HG02763 (cell line): ENCODE measurements around the gene CTSL.

ENCODE experiments used
- ATAC-seq: cut with Tn5 transposase; IDR thresholded peaks from one replicate; pipeline ENCODE4 v1.9.1; 2021; ENCODE audit warnings: mild to moderate bottlenecking, moderate library complexity; ENCODE audit not compliant: unreplicated experiment

Gene CTSL

DNA sequence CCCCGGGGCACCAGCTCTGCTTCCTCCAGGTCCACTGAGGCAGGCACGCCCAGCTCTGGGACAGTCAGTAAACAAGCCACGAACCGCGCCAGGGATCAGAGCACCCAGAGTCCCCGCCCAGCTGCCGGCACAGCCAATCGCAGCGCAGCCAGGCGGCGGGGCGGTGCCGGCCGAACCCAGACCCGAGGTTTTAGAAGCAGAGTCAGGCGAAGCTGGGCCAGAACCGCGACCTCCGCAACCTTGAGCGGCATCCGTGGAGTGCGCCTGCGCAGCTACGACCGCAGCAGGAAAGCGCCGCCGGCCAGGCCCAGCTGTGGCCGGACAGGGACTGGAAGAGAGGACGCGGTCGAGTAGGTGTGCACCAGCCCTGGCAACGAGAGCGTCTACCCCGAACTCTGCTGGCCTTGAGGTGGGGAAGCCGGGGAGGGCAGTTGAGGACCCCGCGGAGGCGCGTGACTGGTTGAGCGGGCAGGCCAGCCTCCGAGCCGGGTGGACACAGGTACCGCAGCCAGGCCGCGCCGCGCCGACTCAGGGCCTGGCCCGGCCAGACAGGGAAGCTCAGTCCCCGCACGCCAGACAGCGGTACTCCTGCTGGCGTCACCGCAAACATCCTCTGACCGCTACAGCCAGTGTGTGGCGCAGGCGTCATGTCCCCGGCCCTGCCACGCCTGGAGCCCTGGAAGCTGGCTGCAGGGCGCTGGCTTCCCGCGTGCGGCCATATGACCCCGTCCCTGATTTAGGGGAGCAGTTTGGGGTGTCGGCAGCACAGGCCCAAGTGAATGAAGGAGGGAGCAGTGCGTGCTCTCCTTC lies at the start of gene CTSL:
CTSL (plus strand) TSS at position 220 of the 810 bp plus-strand sequence. CDS start 1,485 bp downstream, outside the sequence.
- ATAC-seq, result no peak

DNA sequence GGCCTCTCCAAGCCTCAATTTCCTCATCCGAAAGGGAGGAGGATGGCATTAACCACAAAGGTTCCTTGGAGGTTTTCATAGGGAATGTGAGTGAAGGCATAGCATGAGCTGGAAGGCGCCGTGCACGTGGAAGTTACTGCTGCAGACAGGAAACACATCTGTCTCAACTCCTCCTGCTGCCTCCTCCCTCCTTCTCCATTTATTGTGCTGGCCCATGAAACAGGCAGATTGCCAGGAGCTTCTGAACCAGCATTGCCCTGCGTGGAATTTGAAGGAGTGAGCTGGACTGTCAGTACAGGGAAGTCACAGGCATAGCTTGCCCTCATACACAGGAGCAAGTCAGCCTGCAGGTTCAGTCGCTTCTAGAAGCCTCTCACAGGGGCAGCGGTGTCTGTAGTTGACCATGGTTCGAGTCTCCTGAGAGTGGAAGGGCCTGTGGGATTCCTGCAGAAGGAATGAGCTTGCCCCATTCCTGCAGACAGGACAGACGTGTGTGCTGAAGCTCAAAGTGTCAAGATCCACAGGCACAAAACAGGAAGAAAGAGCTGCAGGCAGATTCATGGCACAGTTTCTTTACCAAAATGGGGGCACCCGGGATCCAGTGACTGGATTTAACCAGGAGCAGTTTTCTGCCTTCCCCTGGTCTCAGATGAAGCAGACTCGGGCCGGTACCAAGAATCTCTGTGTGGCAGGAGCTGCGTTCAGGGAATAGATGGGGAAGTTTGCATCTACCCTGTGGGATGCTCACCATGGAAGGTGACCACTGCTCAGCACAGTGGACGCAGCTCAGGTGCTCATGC lies 48.7 kb upstream of the CTSL start:
- no peak for ATAC-seq

DNA sequence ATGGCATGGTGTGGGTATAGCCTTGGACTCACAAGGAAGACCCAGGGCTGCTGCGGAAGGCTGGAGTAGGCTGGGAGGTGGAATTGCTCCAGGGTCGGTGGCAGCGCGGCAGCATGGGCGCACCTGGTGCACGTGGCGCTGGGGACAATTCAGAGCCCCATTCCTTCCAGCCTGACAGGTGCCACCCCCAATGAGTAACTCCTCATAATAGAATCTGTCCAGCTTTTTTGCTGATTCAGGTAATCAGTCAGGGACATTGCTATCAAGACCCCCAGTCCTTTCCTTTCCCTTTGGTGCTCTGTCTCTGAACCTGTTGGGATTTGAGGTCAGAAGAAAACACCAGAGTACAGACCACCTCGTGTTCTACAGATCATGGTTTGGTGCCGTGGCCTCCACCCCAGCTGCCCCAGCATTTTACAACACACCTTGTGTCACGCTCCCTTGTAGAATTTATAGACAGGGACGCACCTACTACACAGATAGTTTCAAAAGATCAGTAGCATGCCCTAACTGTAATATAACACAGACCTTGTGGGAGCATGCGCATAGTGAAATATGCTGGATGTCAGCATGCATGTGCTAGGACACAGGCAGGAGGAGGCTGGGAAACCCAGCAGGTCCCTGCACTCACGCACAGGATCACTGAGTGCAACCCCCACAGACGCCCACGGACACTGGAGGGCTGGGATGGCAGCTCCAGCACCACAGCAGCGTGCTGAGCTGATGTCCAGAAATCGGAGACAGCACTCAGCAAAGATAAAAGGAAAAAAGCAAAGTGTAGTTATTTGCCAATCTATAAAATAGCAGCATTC lies 47.9 kb upstream of the CTSL start:
- ATAC-seq, result no peak

DNA sequence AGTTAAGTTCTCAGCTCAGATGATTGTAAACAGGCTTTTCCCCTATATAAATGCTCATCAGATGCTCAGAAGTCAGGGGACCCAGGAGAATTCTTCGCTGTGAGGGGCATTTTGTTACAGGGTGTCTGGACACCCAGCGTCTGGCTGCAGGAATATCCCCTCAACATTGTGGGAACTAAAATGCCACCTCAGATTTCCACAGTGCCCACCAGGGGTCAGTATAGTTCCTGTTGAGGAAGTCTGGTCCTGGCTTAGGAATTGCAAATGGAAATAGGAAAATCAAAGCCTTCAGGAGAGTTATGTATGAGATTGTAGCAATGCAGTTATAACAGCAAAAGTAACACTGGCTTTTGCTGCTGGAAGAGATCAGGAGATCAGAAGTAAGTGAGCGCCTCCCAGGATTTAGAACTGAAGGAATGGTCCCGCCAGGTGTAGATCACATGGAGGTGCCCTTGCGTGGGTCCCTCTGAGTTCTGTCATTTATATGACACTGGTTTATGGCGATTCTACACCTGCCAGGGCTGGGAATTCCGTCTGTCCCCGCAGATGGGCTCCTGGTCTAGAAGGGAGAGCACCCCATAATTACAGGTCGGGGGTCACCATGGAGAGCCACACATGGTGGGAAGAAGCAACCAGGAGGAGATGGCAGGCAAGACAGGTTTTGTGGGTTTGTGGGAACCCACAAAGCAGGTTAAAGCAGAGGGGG lies 47.1 kb upstream of the CTSL start:
- no peak for ATAC-seq

DNA sequence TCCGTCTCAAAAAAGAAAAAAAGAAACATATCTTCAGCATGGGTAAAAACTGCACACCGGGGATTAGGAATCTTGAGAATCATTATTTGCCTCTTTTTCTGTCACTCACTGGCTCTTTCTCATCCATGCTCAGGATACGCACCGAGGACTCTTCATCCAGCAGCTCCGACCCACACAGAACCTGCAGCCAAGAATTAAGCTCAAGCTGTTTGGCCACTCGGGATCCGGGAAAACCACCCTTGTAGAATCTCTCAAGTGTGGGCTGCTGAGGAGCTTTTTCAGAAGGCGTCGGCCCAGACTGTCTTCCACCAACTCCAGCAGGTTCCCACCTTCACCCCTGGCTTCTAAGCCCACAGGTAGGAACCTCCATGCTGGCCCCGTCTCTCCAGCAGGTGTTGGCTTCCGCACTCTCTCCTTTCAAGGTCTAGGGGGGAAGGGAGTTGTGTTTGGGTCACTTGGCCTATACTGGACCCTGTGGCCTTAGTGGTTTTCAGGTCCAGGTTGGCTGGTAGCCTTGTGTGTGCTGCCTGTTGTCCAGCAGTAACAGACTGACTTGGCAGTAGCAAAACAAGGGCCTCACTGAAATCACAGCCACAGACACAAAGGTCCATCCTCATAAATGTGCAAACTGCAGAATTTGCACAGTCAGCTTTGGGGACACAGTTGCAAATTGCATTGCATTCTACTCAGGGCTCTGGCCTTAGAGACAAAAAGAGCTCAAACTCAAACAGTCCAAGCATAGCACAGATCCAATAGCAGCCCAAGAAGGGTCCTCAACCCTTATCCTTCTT lies 44.5 kb upstream of the CTSL start:
- no peak for ATAC-seq

DNA sequence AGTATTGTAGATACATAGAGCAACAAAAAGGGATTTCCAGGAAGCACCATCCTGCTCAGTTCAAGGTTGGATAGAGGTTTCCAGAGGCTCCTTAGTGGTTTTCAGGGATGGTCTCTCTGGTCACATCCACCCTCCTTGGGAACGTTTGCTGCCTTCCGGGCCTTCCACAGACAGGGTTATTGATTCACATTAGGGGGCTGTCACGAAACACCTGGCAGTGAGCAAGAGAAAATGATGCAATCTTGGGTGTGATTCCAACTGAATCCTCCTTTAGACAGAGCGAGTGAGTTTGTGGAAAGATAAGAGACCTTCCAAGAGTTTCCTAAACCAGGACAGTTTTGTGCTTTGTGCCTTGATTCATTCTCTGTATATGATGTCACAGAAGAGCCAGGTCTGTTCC lies 43.8 kb upstream of the CTSL start:
- ATAC-seq, result no peak

DNA sequence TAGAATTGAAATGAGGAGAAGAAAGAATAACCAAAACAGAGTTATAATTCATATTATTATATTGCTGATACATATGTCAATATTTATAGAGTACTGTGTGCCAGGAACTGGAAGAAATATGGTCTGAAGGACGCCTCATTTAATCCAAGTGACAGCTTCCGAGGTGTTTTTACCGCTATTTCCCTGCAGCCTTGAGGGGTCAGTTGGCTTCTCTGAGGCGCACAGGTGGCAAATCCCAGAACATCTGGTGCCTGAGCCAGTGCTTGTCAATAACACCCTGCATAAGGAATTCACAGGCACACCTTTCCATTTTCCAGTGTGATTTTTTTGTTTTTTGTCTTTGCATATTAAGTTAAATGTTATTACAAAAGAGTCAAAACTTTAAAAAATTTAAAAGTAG lies 43.3 kb upstream of the CTSL start:
- ATAC-seq, result no peak

DNA sequence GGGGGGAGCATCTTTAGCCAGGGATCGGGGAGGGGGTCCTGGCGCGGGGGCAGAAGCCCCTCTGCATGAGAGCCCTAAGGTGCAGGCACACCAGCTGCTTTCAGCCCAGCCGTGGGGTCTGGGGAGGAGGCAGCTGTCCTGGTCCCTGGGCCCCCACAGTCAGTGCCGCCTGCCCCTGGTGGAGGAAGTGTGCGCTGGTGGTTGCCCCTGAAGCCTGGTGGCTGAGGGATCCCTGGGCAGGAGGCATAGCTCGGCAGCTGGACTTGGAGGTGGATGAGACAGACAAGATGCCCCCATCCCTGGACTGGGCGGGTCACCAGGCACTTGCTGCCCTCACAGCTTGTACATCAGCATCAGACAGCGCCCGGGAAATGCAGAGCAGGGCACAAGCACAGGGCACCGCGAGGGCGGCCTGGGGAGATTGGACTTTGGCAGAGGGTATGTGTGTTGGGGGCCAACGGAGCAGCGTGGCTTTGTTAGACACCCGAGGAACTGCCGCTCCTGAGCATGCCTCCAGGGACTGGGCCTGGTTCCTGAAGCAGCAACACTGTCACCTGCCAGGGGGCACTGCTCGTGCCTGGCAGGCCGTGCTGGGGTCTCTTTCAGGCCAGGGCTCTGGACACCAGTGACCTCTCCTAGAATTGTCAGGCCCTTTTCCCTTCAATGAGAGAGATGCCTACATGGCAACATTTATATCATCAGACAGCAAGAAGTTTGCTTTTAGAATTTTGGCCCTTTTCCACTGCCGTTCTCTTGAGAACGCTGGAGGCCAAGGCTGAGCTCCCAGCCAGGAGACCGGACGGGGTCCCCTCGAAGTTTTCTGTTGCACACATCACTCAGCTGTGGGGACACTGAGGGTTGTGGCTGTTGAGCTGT lies 41.9 kb upstream of the CTSL start:
- ATAC-seq, result no peak

DNA sequence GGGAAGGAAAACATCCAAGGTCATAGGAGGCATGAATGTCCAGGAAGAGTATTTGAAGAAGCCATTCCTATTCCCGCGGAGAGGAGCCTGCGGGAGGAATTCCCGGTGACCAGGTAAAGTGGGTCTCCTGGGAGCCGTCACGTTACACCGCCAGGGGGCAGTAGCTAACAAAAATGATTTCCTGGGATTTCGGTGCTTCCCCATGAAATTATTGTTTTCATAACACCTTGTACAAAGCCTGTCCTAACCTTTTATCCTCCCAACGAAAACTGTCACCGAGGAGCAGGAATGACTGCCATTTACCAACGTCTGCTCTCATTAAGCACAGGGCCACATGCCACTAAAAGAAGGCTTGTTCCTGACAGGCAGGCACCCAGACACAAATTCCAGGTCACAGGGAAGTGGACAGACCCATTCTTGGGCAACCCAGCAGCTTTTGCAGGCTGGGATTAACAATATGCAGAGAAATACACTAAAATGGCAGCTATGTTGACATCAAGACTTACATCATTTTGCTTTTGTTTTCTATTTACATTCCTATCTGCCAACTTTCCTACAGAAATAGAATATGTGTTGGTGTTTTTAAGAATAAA lies 41.2 kb upstream of the CTSL start:
- ATAC-seq, result no peak

DNA sequence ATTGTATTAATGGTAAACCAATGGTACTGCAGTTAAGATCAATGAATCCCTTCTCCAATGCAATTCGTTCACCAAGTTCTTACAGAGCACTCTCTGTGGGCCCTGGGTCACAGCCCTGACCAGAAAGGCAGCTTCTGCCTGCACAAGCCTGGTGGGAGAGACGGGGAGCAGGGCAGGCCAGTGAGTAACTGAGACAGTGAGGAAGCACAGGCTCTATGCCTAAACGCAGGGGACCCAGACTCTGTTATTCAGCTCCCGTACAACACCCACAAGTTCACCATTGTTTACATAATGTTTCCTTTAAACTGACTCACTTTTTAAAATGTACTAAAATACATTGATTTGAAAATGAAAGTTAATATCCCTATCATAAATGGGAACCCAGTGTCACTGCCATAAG lies 40.5 kb upstream of the CTSL start:
- no peak for ATAC-seq

DNA sequence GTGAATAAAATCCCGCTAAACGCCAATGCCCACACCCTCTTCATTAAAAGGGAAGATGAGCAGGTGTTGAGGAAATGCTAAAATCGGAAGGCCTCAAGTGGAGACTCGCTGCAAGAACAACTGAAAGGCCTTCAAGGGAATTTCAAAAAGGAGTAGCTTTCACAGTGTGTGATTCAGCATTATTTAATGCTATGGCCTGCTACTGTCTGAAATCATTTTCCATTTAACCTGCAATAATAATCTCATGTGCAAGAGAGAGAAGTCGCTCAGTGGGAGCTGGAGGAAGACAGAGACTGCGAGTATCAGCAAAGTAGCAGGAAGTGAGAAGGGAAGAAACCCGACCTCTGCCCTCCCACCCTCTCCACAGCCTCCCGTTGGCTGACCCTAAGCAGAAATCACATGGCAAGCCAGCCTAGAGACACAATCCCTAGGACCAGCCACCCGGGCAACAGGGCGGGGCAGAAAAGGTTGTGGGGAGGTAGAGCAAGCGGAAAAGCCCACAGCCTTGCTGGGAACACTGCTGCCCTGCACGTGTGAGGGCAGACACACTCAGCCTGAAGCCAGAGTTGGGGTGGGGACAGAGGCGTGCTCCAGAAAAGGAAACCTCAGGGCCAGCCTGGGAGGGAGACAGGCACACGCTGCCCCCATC lies 39.9 kb upstream of the CTSL start:
- no peak for ATAC-seq

DNA sequence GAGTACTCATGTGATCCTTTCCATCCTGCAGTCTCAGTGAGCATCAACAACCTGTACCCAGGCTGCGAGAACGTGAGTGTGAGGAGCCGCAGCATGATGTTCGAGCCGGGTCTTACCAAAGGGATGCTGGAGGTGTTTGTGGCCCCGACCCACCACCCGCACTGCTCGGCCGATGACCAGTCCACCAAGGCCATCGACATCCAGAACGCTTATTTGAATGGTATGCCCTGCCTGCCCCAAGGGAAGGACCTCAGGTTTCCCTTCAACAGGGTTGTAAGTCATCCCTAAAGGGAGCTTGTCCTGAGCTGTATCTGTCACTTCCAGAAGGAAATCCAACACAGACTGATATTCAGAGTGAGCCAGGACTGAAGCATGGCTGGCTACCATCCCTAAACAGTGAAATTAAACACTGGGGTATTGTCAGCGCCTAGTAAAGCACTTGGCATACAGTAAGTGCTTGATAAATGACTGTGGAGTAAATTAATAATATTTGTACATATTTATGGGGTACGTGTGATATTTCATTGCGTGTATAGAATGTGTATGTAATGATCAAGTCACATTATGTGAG lies 39.3 kb upstream of the CTSL start:
- no peak for ATAC-seq

DNA sequence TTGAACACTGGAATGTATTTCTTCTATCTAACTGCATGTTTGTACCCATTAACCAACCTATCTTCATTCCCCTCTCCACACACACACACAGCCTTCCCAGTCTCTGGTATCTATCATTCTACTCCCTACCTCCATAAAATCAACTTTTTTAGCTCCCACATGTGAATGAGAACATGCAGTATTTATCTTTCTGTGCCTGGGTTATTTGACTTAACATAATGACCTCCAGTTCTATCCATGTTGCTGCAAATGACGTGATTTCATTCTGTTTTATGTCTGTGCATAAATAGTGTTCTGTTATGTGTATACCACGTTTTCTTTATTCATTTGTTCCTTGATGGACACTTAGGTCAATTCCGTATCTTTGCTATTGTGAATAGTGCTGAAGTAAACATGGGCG lies 38.7 kb upstream of the CTSL start:
- ATAC-seq, result no peak

DNA sequence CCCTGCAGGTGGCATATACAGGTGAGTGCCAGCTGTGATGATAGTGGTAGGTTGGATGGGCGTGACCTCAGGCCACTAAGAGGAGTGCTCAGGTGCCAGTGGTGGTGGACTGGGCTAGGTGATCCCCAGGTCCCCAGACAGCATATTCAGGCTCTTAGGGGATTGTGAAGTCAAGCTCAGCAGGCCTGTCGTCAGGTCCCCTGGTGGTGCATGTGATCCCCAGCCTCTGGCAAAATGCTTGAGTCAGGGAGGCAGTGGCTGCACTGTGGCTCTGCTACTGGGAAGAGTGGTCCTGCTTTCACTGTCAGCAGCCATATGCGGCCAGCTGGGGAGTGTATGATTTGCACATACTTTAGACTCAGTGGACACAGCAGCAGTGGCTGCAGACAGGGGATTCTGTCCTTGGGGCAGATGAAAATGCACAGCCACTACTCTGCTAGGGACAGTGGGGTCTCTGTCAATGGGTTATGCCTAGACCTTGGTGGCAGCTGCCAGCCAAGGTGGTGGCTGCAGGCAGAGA lies 31.6 kb upstream of the CTSL start:
- ATAC-seq, result no peak

DNA sequence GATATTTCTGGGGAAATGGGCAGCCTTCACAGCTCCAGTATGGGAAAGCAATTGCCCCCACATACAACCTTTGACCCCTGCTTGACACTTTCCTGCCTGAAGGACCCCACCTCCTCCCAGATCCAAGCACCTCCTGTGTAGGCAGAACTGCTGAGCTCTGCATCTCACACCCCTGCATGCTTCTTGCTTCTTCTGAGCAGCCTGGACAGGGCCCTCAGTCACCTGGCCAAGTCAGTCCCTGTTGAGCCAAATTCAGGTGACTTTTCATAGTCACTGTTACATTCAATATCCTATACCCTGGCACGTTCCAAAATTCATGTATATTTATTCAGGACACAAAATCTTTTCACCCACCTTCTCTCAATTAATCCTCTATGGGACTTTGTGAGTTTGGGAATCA lies 30.4 kb upstream of the CTSL start:
- no peak for ATAC-seq

DNA sequence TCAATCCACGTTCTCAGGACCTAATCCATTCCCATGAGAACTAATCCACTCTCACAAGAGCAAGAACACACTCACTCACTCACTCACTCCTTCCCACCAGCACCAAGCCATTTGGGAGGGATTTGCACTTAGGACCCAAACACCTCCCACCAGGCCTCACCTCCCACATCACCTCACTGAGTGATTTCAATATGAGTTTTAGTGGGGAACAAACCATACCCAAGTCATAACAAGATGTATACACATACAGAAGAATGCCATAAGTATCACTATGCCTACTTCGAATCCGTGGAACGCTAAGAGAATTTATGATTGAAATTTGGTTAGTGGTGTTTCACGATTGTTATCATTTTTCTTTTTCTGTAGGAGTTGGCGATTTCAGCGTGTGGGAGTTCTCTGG lies 29.3 kb upstream of the CTSL start:
- no peak for ATAC-seq

DNA sequence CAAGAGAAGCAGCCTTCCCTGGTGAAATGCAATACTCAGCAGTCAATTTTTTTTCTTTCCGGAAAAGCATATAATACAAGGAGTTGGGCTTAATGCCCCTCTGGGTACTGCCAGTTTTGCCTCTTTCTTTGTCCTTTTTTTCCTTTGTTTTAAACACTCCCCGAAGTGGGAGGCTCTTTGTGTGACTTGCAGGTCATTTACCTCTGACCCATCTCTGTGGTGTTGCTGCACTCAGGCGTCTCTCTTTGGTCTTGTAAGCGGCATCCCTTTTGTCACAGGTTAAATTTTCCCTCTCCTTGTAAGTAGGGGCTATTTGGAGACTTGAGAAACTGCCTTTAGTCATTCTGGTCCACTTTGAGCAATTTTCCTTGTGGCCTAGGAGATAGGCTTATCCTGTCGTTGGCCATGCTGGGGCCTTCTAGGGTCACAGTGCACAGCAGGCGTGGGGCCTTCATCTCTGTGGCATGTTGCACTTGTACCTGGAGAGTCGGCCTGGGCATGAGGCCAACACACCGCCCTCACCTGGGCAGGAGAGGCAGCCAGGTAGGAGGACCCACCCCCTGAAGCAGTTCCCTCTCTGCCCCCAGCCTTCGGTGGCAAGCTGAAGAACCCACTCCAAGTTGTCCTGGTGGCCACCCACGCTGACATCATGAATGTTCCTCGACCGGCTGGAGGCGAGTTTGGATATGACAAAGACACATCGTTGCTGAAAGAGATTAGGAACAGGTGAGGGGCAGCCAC lies 27.7 kb upstream of the CTSL start:
- no peak for ATAC-seq
